GM12874 (cell line): ENCODE results near the gene SPRED2.

Experiments
- CTCF ChIP-seq: IDR thresholded peaks from 2 replicates; pipeline ENCODE4 v1.5.1; 2011; ENCODE audit warnings: low read depth, mild to moderate bottlenecking, control low read depth, low read length, moderate library complexity; ENCODE audit not compliant: insufficient read depth

The SPRED2 gene

GRCh38 chr2:65456064-65456463, 23.7 kb upstream of the SPRED2 start:
- no peak for TF ChIP-seq CTCF

GRCh38 chr2:65453916-65454315, 21.5 kb upstream of the SPRED2 start:
- TF ChIP-seq CTCF, result no peak

- no peak for TF ChIP-seq CTCF
Observed at GRCh38 chr2:65452150-65452895, 19.9 kb upstream of the SPRED2 start.

- TF ChIP-seq CTCF, result no peak
Observed at GRCh38 chr2:65450810-65451209, 18.4 kb upstream of the SPRED2 start.

- TF ChIP-seq CTCF, result no peak
Observed at GRCh38 chr2:65450393-65450792, 18.0 kb upstream of the SPRED2 start.

- TF ChIP-seq CTCF, result no peak
Observed at GRCh38 chr2:65443509-65444186, 11.2 kb upstream of the SPRED2 start.

GRCh38 chr2:65442420-65443020, 10.1 kb upstream of the SPRED2 start:
- TF ChIP-seq CTCF, result no peak
